ENCODE measurements around the gene GPHN.
A peak's percentile ranks its signal among the peaks of the same experiment; 100 is the strongest.
"Not testable (repeated sequence)": the region's sequence is repeated elsewhere in the genome, so short reads cannot be mapped to it uniquely, and the experiment has no call there.

GPHN gene

DNA sequence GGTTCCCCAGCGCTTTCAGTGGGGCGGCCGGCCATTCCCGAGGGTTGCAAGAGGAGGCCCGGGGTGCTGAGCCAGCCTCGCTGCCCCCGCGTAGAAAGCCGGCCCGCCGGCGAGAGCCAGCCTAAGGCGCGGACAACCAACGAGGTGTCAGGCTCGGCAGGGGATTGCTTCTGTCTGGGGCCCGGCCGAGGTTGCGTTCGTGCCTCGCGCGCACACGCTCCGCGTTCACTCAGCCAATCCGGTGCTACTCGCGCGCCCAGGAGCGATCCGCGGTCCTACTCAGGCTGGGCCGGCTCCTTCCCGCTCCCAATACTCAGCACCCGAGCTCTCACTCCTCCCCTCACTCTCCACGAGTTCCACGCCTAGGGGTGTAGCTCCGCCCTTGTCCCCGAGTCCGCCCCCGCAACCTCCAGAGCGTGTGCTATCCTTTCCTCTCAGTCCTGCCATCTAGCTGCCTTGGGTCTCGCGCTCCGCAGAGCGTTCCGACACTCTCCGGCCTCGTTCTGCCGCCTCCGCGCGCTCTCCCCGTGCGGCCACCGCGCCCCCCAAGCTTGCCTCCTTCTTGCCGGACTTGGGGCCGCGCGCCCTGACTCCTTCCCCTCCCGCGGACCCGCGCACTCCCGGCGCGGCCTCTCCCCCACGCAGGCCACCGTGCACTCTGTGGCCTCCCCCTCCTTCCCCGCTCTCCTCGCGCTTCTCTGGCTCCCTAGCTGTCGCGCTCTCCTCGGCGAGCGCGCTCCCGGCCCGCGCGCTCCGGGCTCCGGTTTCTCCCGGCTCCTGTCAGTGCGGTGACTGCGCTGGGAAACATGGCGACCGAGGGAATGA, at the start of gene GPHN:
Gene GPHN, plus strand, starts transcription at position 426 of the 825 bp plus-strand sequence.
- DNase-seq: peak; percentile 95

DNA sequence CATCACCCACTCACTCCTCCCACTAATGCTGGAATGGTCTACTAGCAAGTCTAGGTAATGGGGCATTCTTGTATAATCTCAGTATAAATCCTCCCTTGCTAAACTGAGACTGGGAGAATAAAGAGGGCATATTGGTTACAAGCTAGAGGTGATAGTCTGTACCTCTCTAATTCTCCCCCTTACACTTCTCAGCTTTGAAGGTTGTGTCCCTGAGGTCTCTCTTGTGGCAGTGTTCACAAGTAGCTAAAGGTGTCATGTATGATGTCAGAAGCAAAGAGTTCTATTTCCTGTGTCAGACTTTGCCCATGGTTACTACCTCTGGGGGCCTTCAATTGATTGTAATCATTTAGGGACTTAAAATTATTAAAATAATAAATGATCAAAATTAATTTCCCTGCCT, 48.3 kb upstream of the GPHN start:
- no peak for DNase-seq

GRCh38 chr14:66464261-66464660, 43.7 kb upstream of the GPHN start:
- no peak for DNase-seq

- no peak for DNase-seq
These were observed 39.1 kb upstream of the GPHN start for GRCh38 chr14:66468778-66469367.

DNA sequence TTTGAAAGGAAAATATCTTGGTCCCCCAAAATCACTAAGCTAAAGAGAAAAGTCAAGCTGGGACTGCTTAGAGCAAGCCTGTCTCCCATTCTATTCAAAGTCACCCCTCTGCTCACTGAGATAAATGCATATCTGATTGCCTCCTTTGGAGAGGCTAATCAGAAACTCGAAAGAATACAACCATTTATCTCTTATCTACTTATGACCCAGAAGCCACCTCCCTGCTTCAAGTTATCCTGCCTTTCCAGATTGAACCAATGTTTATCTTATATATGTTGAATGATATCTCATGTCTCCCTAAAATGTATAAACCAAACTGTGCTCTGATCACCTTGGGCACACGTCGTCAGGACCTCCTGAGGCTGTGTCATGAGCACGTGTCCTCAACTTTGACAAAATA, 36.4 kb upstream of the GPHN start:
- no peak for DNase-seq

DNA sequence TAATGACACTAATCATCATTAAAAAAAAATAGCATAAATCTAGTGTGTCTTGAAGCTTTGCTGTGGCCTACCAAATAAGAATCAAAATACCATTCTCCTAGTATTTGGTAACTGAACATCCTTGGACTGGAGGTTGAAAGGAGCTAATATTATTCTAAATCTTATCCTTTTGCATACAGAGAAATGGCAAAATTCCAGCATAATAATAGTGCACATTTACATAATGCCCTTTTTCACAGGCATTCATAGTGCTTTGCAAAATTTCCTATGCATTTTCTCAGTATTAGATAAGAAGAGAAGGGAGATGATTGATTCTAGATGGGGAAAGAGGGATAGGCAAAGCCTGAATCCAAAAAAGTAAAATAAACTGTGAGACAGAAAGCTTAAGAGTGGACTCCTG, 35.7 kb upstream of the GPHN start:
- no peak for DNase-seq

DNA sequence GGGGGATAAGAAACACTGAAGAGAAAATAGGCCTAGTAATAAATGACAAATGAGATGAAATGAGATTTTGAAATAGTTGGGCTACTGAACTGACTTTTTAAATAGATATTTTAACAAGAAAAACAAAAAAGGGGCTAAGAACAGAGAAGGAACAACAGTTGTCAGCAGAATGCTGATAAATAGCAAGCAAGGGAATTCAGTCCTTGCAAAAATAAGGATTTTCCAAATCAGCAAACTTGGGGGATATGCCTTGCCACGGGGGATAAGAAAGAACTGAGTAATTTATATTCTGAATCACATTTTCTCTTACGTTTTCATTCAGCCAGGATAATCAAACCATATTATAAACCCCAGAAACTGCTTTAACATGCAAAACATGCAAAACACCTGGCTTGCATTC, 34.7 kb upstream of the GPHN start:
- DNase-seq: no peak

- DNase-seq: no peak
These were observed 31.0 kb upstream of the GPHN start for GRCh38 chr14:66476964-66477363.

GRCh38 chr14:66477567-66477966, 30.4 kb upstream of the GPHN start:
- DNase-seq: no peak

- DNase-seq: no peak
These were observed 25.1 kb upstream of the GPHN start for GRCh38 chr14:66482873-66483272.

GRCh38 chr14:66483322-66483721, 24.6 kb upstream of the GPHN start:
- no peak for DNase-seq

- no peak for DNase-seq
These were observed 22.9 kb upstream of the GPHN start for GRCh38 chr14:66485029-66485428.

DNA sequence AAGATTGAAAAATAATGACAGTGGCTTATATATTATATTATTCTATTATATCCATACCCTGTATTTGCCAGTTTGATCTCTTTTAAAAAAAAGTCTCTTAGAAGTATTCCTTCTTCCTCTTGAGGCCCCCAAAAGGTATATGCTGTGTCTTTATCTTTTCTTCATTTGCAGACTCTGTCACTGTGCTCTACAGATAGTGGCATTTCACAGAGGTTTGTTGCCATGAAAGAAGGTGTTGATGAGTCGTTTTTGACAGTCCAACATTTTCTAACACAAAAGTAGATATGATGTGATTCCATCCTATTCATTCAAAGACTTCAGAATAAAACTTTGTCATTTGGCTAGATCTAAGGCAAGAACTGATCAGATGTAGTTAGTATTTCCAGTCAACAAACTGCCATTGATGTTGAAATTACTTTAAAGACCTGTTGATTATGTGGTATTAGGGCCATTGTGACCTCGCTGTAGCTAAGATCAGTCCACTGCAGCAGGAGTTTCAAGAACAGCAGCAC, 22.0 kb upstream of the GPHN start, which contains the start of gene CCDC196:
Gene CCDC196, plus strand, starts transcription at position 462 of the 512 bp plus-strand sequence. CDS start 132 bp downstream, outside the sequence.
- DNase-seq: no peak

GRCh38 chr14:66487164-66487563, 20.8 kb upstream of the GPHN start:
- DNase-seq: no peak

DNA sequence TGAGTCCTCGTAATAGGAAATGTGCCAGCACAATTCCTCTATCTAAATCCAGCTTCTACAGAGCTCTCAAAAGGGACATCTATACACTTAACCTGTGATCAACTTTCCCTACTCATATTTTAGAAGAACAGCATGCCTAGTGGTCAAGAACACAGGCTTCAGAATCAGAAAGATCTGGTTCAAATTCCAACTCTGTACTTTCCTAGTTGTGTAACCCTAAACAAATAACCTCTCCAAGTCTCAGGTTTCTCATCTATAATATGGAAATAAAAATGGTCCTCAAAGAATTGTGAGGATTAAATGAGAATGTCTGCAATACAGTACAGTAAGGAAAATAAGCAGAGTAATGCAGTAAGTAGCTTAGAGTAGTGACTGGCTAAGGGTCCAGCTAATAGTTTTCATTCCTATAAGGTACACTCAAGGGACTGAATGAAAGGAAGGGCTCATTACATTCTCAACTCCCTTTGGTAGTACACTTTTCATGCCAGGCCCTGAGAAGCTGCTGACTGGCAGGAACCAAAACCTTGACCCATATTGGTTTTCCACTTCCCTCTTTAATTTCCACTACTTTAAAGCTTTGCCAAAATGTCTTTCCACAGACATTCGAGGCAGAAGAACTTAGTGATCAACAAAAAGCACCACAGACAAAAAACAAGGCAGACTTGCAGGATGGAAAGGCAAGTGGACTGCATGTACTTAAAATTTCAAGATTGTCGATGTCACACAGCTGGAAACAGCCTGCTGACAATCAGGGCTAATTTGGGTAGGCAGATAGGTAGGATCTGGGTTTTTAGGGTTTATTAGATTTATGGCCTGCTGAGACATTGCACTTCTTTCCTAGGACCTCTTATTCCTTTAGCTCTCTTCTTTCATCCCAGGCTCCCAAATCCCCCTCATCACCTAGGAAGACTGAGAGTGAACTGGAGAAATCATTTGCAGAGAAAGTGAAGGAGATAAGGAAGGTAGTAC, 17.5 kb upstream of the GPHN start:
- no peak for DNase-seq

GRCh38 chr14:66493750-66494149, 14.2 kb upstream of the GPHN start:
- DNase-seq: no peak

- DNase-seq: peak; percentile 52
These were observed 12.5 kb upstream of the GPHN start for GRCh38 chr14:66495218-66496098.

- no peak for DNase-seq
These were observed 11.6 kb upstream of the GPHN start for GRCh38 chr14:66496188-66496807.

- no peak for DNase-seq
These were observed 11.0 kb upstream of the GPHN start for GRCh38 chr14:66496911-66497310.

- no peak for DNase-seq
These were observed 9.6 kb upstream of the GPHN start for GRCh38 chr14:66498311-66498710.

DNA sequence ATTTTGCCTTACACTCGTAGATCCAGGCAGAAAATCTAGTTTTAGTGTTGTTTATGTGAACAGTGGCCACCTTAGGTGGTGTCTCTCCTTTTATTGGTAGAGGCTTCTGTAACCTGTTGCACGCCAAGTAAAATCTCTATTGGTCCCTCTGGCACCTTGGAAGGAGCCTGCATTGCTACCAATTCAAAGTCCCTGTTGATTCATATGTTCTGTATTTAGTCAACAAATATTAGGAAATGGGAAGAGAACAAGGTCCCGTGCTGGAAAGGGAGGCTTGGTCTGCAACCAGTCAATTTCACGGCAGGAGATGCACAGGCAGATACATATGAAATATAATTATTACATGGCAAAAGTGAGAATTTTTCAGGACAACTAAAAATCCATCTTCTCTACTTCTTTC, 6.4 kb upstream of the GPHN start:
- no peak for DNase-seq

DNA sequence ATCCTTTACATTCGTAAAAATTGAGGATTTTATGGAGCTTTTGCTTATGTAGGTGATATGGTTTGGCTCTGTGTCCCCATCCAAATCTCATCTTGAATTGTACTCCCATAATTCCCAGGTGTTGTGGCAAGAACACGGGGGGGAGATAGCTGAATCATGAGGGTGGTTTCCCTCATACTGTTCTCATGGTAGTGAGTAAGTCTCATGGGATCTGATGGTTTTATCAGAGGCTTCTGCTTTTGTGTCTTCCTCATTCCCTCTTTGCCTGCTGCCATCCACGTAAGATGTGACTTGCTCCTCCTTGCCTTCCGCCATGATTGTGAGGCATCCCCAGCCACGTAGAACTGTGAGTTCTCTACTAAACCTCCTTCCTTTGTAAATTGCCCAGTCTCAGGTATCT, 5.1 kb upstream of the GPHN start:
- not testable (repeated sequence) for DNase-seq
